Measurements from ENCODE around the gene JAZF1.

GRCh38 chr7:27955596-27955995 lies 225.0 kb downstream of the JAZF1 start:
- TF ChIP-seq POLR2A (IDR thresholded peaks at IDR 0.05): no peak
- TF ChIP-seq, protein P1, sequence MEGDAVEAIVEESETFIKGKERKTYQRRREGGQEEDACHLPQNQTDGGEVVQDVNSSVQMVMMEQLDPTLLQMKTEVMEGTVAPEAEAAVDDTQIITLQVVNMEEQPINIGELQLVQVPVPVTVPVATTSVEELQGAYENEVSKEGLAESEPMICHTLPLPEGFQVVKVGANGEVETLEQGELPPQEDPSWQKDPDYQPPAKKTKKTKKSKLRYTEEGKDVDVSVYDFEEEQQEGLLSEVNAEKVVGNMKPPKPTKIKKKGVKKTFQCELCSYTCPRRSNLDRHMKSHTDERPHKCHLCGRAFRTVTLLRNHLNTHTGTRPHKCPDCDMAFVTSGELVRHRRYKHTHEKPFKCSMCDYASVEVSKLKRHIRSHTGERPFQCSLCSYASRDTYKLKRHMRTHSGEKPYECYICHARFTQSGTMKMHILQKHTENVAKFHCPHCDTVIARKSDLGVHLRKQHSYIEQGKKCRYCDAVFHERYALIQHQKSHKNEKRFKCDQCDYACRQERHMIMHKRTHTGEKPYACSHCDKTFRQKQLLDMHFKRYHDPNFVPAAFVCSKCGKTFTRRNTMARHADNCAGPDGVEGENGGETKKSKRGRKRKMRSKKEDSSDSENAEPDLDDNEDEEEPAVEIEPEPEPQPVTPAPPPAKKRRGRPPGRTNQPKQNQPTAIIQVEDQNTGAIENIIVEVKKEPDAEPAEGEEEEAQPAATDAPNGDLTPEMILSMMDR (IDR thresholded peaks at IDR 0.05): no peak
